GM19193 (cell line): Measurements from ENCODE around the gene ZC3H18.

Experiments
- POLR2A ChIP-seq: IDR thresholded peaks from 4 replicates; pipeline ENCODE4 v1.6.1; 2011; ENCODE audit not compliant: insufficient read depth, insufficient read length; ENCODE audit errors: extremely low read depth

Gene ZC3H18

DNA sequence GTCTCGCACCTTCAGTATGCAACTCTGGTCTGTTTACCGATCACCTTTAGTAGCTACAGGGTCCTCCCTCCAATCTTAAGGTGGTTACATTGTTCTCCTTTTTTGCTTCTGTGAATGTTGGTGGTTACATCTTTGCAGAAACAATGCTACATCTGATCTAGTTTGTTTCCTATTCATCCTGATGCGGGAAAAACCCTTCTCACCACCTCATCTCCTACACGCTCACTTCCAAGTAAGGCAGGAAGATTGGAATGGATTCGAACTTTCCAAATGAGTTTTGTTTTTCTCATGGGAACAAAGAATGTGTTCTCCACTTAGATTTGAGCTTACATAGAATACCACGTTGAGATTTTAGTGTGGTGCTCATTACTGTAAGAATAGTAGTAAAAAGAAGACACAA lies 14.5 kb downstream of the ZC3H18 start:
- no peak for TF ChIP-seq POLR2A

DNA sequence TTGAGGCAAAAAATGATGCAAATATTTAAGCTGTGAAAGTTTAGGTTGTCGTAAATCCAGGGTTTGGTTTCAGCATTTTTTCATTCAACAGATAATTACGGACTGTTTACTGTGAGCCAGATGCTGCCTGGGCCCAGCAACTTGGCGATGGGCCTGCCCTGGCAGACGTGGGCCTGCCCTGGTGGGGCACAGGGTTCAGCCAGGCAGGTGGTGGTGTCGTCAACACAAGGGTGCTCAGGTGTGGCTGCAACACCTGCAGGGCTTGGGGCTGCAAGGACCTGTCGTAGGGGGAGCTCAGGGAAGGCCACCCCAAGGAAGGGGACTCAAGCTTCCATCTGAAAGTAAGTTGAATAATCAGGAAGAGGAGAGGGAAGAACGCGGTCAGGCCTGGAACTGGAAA lies 15.1 kb downstream of the ZC3H18 start:
- TF ChIP-seq POLR2A, result no peak

DNA sequence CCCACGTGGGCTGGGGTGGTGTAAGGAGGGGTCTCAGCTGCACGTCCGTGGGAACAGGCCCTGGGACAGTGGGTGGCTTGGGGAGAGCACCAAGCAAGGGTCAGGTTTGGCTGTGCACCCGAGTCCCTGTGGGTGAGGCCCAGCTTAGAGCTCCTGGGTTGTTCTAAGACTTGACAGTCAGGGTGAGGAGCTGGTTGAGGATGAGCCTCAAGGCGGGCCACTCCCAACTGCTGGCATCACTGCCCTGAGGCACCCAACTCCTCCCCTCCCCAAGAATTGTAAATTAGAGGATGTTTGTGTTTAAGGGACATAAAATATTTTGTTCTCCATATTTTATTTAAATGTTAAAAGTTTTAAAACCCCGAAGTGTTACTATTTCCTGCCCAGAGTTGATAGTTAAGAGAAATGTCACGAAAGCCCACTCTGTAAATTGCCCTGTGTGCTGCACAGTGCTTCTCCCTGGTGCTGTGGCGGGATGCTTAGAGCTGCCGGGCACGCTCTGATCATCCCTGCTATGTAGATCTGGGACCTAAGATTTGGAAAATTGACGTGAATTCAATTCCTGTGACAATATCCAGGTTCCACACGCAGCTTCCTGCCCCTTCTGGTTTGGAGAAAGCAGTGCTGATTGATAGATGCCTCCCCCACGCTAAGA lies 15.9 kb downstream of the ZC3H18 start:
- no peak for TF ChIP-seq POLR2A

DNA sequence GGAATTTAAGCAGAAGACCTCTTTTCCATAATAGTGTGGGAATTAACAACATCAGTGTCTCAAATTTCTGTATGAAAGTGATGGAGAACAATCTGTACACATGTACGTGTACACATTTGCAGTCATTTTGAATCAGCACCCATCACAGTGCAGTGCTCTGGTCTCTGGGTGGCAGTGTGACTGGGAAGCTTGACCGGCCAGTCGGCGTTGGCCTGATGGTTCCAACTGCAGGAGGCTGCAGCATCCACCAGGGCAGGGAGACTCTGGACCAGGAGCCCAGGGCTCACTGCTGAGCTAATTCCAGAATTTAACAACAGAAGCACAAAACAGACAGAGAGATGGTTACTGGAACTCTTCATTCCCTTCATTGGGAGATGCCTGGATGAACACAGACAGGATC lies 17.9 kb downstream of the ZC3H18 start:
- no peak for TF ChIP-seq POLR2A

DNA sequence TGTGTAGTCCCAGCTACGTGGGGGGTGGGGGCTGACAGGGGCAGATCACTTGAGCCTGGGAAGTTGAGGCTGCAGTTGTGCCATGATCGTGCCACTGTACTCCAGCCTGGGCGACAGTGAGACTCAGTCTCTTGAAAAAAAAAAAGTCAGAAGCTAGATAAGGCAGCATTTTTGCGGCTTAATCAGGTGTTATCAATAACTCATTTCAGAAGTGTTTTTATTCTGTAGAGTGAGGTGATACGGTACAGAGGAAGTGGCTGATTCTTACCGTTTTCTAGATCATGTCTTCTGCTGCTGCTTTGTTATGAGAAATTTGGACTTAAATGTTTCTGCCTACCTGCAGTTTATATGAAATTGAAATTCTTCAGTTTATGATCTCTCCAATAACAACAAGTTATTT lies 18.6 kb downstream of the ZC3H18 start:
- no peak for TF ChIP-seq POLR2A

DNA sequence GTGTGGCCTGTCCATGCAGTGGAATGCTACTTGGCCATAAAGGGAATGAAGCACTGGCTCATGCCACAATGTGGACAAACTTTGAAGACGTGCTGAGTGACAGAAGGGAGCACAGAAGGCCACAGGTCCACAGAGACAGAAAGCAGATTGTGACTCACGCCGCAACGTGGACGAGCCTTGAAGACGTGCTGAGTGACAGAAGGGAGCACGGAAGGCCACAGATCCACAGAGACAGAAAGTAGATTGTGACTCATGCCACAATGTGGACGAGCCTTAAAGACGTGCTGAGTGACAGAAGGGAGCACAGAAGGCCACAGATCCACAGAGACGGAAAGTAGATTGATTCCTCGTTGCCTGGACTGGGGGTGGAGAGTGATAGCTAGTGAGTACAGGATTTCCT lies 19.2 kb downstream of the ZC3H18 start:
- TF ChIP-seq POLR2A, result no peak

DNA sequence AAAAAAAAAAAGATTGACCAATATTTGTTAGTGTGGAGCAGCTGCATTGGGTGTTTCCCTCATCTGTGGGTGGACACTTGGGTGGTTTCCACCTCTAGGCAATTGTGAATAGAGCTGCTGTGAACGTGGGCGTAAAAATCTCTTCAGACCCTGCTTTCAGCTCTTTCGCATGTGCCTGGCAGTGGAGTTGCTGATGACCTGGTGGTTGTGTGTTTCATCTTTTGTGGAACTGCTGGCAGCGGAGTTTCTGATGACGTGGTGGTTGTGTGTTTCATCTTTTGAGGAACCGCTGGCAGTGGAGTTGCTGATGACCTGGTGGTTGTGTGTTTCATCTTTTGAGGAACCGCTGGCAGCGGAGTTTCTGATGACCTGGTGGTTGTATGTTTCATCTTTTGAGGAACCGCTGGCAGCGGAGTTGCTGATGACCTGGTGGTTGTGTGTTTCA lies 21.4 kb downstream of the ZC3H18 start:
- no peak for TF ChIP-seq POLR2A

DNA sequence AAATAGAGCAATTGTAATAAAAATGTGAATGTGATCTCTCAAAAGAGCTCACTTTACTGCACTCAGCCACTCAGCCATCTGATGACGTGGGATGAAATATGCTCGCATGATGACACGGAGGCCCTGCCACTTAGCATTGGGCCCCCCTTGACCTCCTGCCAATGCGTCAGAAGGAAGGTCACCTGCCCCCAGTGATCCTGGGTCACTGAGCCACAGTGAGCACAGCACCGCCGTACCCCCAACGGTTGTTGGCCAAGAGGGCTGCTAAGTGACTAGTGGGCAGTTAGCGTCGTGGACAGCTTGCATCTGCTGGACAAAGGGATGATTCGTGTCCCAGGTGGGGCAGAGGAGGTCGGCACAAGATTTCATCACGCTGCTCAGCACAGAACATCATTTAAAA lies 22.9 kb downstream of the ZC3H18 start:
- no peak for TF ChIP-seq POLR2A

DNA sequence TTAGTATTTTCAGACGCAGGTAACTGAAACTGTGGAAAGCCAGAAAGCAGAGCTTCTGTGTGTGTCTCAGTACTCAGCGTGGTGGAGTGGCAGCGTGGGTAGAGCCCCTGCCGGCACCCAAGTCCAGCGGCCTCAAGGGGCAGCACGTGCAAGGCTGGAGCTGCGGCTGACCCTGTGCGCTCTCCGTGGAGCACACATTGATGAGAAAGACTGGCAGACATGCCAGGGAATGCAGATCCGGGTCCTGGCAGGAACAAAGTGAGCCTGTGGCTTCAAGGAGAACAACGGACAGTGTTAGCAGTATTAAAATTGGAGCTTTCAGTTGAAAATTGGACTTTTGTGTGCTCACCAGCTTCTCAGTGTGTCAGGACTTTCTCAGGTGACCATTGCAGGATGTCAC lies 23.3 kb downstream of the ZC3H18 start:
- TF ChIP-seq POLR2A, result no peak

DNA sequence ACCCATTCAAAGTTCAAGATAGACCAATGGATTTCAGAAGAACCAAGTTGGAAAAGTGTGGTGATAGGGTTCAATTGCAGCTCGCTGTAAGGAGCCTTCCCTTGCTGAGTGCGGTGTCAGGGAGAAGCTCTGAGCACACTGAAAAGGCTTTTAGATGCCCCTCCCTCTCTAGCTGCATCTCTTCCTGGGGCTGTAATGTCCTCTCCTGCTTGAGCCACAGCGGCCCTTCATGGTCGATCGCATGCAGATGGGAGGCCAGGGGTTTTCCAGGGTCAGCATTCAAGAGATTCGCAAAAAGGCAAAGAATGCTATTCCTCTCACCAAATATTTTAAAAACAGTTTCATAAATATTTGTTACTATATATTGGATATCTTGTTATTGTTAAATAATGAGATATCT lies 23.7 kb downstream of the ZC3H18 start:
- no peak for TF ChIP-seq POLR2A

DNA sequence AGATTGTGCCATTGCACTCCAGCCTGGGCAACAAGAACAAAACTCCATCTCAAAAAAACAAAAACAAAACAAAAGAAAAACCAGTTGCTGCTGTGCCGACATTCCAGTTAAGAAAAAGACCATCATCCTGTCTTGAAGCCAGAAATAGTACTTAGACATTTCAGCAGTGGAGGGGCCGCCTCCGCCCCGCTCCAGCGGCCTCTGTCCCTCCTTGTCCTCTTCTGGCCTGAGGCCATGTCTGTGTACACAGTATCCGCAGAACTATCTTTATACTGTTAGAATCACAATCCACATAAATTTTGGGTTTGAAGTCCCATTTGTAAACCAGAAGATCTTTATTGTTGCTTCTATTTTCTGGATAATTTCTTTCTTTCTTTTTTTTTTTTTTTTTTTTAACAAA lies 24.9 kb downstream of the ZC3H18 start:
- no peak for TF ChIP-seq POLR2A

DNA sequence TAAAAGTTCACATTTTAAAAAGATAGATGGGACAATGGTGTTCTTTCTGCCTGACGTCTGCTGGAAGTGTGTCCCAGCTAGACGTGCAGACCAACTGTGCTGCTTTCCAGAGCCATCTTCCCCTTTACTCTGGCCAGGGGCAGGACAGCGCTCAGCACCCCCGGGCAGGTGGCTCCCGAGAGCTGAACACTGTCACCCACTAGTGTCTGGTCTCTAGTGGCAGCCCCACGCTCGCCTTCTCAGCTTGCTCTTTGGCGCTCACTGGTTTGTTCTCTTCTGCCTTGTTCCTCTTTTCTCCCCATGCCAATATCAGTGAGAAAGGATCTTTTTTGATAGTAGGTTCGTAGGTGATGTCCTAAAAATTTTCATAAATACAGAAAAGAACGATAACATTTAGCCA lies 25.7 kb downstream of the ZC3H18 start:
- TF ChIP-seq POLR2A, result no peak

DNA sequence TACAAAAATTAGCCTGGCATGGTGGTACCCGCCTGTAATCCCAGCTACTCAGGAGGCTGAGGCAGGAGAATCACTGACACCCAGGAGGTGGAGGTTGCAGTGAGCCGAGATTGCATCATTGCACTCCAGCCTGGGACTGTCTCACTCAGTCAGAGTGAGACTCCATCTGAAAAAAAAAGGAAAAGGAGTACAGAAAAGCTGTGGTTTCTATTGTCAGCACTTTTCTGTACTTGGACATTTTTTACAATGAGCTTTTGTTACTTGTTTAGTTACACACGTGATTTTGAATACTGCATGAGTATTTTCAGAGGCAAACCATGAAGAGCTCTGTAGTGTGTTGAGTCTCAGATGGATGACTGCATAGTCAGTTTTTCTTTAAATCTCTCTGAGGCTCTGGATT lies 26.3 kb downstream of the ZC3H18 start:
- TF ChIP-seq POLR2A, result no peak

DNA sequence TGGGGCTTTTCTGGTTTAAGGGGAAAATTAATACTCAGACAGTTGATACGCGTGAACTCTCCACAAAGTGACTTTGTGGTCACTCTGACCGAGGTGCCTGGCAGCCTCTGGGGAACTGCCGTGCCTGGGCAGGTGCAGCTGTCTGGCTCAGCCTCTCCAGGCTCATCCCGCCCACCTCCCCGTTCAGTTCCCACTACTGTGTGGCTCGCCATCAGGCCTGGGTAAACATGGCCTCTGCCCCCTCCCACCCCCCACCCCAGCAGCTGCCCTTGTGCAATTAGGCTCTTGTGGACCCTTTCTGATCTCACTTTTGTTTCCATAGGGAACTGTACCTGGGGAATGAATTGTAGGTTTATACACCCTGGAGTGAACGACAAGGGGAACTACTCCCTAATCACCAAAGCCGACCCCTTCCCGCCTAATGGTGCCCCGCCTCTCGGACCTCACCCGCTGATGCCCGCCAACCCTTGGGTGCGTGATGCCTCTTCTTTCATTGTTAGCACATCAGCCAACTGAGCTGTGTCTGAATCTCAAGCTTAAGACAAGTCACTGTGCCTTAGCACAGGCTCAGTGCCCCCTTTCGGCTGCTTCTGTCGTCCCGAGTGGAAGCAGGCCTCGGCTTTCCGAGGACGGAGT lies 27.8 kb downstream of the ZC3H18 start:
- no peak for TF ChIP-seq POLR2A

DNA sequence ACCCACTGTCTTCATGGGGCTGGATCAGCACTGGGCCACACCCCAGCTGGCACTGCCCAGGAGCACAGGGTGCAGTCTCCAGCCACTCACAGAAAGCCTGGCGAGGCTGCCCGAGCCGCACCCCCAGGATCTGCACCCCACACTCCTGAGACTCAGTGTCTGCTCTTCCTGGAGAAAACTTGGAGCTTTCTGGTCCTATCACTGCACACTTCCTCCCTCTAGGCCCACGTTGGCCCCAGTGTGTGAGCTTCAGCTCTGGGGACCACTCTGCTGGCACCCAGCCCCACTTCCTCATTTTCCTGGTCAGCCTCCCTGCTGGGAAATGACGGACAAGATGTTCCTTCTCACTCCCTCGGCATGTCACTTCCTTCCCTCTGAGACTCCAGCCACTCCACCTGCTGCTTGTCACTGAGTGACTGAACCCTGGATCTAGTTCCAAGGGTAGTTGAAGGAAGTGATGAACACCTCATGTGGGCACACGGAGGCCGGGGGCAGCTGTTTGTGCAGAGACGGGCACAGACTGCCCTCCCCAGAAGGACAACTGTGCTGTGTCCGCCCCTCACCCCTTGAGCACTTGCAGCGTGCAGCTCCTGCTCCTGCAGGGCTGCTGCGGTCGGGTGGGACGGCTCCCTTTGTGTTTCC lies 29.0 kb downstream of the ZC3H18 start:
- no peak for TF ChIP-seq POLR2A
